ENCODE measurements around the gene ZNF365.

The ZNF365 gene

DNA sequence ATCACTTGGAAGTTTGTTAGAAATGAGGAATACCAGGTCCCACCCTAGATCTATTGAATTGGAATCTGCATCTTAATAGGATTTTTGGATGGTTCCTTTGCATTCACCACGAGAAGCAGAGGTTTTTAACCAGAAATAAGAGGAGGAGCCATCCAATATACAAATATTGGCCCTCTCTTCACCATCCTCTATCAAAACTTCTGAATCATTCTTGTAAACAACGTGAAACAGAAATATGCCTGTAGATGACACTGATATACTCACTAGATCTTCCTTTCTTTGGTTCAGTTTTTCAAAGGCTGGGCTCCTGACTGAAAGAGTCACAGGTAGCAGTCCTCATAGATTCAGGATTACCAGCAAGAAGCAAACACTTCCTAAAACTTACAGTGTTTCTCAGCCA, 39.5 kb downstream of the ZNF365 start:
- no peak for DNase-seq (ENCODE audit: extremely low read depth in 1 of 2, low read depth in 1 of 2)

- no peak for DNase-seq (ENCODE audit: extremely low read depth in 1 of 2, low read depth in 1 of 2)
Observed at GRCh38 chr10:62414359-62414758, 40.2 kb downstream of the ZNF365 start.

DNA sequence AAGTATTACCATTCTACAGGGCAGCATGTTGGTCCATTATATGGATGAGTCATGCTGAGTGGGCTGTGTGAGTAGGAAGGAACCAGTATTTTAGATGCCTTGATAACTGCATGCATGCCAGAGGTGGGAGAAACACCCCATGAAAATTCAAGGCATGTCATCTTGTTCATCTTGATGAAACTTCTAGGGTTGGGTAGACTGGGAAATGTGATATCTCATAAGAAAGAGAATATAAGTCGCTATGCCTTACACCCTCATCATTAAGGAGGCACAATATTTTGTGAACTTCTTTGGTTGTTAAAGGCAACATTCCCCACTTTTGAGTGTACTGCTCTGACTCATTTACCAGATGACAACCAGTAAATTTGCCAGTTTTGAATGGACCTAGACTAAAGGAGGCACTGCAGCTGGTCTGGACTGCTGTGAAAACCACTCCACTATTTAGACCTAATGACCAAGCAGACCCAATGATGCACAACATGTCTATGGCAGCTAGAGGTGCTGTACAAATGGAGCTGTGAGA, 48.0 kb downstream of the ZNF365 start:
- no peak for DNase-seq (ENCODE audit: extremely low read depth in 1 of 2, low read depth in 1 of 2)

DNA sequence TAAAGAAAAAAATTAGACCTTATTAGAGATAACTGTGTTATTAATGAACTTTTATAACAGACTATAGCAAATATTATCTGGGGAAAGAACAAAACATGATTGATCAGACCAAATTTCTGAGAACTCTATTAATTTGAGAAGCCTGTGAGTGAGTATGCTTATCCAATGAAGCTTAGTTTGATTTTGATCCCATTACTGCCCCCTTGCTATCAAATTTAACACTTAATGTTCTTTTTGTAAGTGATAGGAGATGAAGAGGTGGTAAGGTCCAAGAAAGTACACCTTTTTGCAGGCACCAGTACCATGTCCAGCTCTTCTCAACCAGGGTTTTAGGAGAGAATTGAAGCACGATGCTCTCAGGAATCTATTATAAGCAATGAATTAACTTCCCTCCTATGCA, 49.9 kb downstream of the ZNF365 start:
- no peak for DNase-seq (ENCODE audit: extremely low read depth in 1 of 2, low read depth in 1 of 2)

GRCh38 chr10:62426086-62426485, 51.9 kb downstream of the ZNF365 start:
- DNase-seq (ENCODE audit: extremely low read depth in 1 of 2, low read depth in 1 of 2): no peak

DNA sequence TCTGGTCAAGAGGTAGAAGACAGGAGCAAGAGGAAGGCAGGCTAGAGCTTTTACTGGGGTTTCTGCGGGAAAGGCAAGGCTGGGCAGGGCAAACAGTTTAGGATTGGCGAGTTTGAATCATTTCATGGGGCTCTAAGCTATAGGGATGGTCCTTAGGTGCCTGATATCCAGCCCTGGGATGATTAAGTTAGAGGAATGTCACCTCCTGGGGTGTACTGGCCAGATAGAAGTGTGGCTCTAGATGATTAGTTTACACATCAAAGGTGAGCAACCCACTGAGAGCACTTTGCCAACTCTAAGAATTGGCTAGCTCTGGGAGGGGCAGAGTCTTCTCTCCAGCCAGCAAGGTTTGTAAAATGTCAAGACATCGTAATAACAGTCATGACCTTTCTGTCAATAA, 52.4 kb downstream of the ZNF365 start:
- no peak for DNase-seq (ENCODE audit: extremely low read depth in 1 of 2, low read depth in 1 of 2)

DNA sequence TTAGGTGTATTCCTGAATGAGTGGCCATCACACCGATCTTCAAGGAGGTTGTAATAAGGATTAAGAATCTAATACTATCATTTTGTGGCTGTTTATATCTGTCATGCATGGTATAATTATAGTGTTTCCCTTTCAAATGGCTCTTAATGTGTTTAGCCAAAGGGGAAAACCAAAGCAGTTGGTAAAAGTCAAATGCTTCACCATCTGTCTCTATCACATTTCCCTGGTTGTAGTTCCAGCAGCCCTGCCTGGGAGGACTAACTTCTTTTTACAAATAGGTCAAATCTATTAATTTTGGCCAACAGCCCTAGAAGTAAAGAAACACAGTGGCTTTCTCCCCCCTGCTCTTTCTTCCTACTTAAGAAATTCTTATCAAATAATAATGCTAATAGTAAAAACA, 56.7 kb downstream of the ZNF365 start:
- no peak for DNase-seq (ENCODE audit: extremely low read depth in 1 of 2, low read depth in 1 of 2)

GRCh38 chr10:62433181-62433692, 59.1 kb downstream of the ZNF365 start:
- no peak for DNase-seq (ENCODE audit: extremely low read depth in 1 of 2, low read depth in 1 of 2)

- DNase-seq (ENCODE audit: extremely low read depth in 1 of 2, low read depth in 1 of 2): no peak
Observed at GRCh38 chr10:62433901-62434300, 59.7 kb downstream of the ZNF365 start.

DNA sequence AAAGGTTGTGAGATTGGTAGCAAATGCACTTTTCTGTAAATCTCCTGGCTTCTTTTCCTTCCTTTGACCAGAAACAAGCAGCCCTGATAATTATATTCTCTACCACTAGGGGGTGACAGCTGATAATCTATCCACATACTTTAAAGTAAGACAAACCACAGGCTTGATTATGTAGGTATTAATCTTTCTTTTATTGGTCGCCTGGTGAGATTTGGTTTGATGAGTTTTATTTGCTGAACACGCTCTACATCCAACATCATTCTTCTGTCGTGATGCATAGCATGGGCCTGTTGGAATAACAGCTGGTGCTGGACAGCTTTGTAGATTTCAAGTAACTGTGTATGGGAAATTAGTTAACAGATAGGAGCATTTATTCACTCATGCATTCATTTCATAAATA, 63.5 kb downstream of the ZNF365 start:
- DNase-seq (ENCODE audit: extremely low read depth in 1 of 2, low read depth in 1 of 2): no peak

- no peak for DNase-seq (ENCODE audit: extremely low read depth in 1 of 2, low read depth in 1 of 2)
Observed at GRCh38 chr10:62442006-62442405, 67.8 kb downstream of the ZNF365 start.

DNA sequence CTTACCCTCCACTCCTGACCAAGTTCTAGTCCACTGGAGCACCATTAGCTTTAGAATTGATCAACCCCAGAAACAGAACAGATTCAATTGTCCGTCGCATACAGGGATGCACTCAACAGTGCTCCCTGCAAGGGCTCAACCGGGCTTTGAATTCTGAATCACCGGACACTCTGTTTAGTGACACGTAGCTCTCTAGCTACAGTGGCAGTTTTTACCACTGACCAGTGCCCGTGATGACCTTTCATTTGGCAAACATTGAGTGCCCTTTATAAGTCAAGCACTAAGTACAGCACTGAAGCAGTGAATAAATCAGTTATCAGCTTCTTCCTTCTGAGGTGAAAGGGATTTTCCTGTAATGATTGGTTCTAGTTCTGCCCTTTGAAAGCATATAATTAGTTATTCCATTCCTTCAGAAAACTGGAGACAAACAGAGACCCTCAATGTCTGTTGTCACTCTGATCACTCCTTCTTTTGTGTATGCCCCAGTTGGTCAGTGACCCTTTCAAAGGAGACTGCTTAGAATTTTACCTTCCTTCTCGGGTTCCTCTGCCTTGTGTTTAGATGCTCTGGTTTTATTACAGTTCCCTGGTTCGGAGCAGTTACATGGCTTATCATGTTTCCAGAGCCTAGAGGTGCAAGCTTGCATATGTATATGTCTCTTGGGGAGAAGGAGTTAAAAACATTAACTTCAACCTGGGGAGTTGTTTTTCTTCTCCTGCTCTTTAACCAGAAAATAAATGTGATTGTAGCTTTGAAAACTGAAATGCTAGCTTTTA, 68.9 kb downstream of the ZNF365 start:
- DNase-seq (ENCODE audit: extremely low read depth in 1 of 2, low read depth in 1 of 2): no peak

DNA sequence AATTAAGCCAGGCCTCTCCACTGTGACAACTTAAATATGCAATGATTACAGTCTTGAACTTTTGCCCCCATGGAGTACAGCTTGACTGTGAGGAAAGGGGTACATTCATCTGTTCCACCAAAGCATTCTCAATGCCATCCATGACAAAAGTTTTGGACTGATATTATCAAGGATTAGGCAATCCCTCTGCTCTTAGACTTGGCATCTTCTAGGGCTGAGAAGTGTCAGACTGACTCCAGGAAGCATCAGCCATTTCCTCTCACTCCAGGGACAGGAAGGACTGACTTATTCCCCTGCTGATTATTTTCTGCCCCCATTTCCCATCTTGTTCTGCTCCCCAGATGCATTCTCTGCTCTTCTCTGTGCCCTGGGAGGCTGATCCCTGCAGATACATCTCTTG, 69.7 kb downstream of the ZNF365 start:
- no peak for DNase-seq (ENCODE audit: extremely low read depth in 1 of 2, low read depth in 1 of 2)

GRCh38 chr10:62446627-62447026, 72.5 kb downstream of the ZNF365 start:
- DNase-seq (ENCODE audit: extremely low read depth in 1 of 2, low read depth in 1 of 2): no peak

DNA sequence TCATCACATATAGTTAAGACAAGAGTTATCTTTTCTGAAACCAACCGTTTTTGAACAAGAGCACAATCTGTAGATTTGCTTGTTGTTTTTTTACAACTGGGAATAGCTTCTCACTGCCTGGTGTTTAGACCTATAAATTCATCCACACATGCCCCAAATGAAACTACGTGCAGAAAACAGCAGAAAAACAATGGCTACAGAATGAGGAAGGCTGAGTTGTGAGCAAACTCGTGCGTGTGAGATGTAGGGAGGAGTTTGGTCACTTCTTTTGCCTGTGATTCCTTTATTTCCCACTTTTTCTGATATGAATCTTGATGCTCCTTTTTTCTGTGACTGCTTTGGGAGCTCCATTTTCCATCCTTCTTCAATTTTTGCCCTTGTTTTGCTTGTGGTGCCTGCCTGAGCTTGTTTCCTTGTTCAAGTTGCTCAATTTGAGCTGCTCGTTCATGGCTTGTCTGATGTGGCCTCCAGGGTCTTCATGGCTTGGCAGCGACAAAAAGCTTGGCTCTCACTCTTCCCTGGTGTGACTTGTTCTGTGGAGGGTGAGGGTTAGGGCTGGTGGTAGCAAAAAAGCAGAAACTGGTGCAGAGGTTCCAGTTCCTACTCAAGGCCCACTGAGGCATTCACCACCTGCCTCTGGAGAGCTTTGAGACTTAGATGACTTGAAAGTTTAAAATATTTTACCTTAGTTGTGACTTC, 76.9 kb downstream of the ZNF365 start:
- DNase-seq (ENCODE audit: extremely low read depth in 1 of 2, low read depth in 1 of 2): no peak

GRCh38 chr10:62451611-62451975, 77.4 kb downstream of the ZNF365 start:
- DNase-seq (ENCODE audit: extremely low read depth in 1 of 2, low read depth in 1 of 2): no peak

All from activated CD8-positive, alpha-beta memory T cell treated with anti-CD3 and anti-CD28 coated beads for 1 hour (primary cell).